Measurements from ENCODE around the gene PDE6B.
"Not testable (repeated sequence)": the region's sequence is repeated elsewhere in the genome, so short reads cannot be mapped to it uniquely, and the experiment has no call there.

The PDE6B gene

DNA sequence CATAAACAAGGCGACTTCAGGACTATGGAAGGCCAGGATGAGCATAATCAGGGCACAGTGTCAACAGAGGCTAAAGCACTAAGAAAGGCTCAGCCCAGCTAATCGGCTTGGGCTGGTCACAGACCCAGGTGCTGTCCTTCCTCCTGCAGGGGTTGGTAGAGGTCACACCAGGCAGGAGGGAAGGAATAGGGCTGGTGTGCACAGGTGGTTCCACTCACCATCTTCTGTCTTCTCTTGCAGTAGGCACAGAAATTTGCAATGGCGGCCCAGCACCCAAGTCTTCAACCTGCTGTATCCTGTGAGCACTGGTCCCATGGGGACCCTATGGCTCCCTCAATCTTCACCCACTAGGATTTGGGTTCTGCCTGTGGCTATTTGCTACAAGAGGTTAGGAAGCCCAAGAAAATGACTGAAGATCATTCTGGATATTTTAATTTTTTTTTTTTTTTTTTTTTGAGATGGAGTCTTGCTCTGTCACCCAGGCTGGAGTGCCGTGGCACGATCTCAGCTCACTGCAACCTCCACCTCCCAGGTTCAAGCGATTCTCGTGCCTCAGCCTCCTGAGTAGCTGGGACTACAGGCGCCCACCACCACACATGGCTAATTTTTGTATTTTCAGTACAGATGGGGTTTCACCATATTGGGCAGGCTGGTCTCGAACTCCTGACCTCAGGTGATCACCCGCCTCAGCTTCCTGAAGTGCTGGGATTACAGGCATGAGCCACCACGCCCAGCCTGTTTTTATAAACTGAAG, 44.6 kb downstream of the PDE6B start:
- not testable (repeated sequence) for DNase-seq (ENCODE audit: low spot score)

DNA sequence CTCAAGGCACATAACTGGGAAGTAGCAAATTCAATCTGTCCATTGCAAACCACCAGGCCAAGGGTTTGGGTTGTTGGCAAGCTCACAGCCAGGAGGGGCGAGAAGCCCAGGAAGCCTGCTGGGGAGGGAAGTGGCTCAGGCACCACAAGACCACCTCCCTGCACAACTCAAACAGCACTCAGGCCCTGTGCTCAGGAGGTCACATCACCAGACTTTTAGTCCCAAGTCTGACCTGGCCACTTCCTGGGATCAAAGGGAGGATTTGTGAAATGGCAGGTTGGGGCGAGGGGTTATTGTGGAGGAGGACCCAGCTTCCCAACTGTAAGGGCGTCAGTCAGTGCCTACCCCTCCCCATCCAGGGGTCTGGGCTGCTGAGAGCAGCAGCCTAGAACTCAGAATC, 46.4 kb downstream of the PDE6B start:
- no peak for DNase-seq (ENCODE audit: low spot score)

DNA sequence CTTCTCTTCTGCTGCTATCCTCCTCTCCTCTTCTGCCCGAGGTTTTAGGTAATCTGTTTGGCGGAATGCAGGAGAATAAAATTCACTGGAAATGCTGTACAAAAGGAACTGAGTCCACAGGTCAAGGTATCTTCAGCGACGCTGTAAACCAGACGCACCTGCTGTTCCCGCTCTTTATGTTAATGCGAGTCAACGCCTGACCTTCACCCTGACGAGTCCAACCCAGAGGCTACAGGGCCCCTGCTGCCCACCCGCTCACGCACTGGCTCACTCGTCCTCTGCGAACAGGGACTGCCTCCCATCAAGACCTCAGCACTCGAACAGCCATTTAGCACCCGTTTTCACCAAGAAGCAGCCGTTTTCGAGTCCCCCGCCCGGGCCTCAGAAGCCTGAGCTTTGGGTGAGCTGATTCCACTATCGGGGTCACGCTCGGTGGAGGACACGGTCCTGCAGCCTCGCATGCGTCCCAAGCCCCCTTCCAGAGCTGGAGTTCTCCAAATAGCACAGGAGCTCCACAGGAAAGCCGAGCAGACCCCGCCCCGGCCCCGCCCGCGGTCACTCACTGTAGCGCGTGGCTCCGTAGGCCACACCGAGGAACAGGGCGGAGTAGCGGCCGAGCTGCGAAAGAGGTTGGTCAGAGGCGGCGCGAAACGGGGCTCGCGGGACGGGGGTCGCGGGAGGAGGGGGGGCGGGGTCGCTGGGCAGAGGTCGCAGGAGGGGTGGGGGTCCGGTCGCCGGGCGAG, 48.1 kb downstream of the PDE6B start:
- DNase-seq (ENCODE audit: low spot score) = peak; percentile 61

DNA sequence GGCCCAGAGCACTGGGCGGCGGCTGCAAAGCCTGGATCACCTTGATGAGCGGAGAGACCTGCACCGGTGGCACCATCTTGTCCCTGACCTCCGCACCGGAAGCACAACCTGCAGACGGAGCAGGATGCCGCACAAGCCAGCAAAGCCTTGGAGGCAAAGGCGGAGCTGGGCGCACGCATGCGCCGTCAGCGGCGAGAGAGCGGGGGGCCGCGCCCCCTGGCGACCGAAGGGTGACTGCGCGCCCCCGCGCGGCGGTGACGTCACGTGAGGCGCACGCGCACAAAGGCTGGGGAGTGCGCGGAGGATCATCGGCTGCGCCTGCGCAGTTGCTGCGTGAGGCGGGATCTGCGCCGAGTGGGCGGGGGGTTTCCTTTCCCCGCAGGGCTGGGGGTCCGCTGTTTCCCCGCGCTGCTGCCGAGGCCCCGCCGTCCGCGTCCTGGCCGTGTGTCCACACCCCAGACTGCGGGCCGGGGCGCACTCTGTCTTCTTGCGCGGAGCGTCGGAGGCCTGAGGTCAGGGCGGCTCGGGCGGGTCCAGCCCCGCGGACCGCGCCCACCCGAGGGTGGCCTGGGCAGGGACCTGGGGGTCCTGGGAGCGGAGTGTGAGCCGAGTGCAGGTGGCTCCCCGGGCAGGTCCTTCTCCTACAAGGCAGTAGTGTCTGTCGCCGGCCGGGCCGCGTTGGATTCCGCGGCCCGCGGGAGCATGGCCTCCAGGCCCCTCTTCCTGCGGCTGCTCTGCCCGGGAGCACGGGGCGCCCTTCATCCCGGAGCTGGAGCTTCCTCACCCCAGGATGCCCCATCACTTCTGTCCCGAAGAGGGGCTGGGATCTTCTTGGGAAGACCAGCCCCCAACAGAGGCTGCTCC, 49.0 kb downstream of the PDE6B start, which contains the start of the genes ATP5ME and MYL5:
Gene ATP5ME, minus strand, starts transcription at position 105 of the 864 bp plus-strand sequence. Its CDS starts 29 bp downstream, at position 76.
Gene MYL5, plus strand, starts transcription at position 371 of the 864 bp plus-strand sequence. CDS start 3,485 bp downstream, outside the sequence.
- peak; percentile 100 for DNase-seq (ENCODE audit: low spot score)

DNA sequence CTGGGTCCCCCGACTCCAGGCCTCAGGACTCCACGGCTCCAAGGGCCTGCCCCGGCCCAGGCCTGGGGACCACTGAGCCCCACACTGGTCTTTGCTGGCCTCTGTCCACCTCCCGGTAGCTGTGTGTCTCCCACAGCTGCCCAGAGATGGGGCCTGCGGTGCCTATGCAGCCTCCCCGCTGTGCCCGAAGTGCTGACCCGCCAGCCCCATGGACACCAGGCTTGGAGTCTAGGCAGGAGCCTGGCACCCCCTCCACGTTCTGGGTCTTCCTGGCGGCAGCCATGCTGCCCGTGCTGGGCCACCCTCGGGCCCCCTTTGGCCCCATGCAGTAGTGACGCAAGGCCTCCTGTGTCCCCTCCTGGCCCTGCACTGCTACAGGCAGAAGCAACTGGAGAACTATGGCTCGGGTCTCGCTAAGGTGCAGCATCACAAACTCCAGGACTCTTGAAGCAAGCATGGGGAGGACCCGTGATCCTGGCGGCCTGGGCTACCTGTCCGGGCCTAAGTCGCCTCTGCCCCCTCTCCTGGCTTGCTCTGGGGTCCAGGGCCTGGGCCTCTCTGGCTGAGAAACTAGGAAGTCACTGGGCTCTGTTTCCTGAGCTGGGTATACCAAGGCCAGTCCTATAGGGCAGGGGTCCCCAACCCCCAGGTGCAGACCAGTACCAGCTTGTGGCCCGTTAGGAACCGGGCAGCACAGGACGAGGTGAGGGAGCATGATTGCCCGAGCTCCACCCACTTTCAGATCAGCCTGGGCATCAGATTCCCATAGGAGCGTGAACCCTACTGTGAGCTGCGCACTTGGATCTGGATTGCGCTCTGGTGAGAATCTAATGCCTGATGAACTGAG, 49.9 kb downstream of the PDE6B start:
- no peak for DNase-seq (ENCODE audit: low spot score)

DNA sequence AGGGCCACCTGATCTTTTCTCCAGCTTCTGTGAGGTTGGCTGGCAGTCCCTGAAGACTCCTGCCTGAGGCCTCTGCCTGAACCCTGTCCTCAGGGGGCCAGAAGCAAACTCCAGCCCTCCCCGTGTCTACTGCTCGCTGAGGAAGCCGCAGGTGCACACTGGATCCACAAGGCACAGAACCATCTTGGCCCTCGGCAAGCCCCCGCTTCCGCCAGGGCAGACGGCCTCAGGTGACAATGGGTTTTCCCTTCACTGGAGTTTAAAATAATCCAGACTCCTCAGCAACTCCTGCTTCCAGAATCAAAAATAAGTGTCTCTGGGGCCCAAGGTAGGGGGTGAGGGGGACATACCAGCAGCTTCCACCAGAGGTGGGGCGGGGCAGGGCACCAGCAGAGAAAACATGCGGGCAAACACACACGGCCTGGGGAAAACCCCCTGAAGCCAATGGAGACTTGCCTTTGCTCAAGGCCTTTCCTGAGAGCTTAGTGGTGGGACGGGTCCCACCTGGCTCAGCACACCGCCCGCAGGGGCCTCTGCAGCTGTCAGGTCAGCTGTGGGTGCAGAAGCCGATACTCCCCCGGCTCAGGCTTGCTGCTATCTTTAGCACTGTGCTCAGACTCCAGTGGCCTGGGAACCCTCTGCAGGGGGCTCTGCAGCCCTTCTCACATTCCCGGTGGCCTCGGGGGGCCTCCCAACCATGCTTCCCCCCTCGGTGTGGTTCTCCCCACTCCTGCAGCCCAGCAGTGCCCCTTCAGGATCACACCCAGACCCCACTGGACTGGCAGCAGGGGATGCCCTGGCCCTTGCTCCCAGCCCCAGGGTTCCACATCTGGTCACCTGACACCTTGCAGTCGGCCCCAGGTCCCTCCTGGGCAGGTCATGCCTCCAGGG, 50.9 kb downstream of the PDE6B start:
- no peak for DNase-seq (ENCODE audit: low spot score)

DNA sequence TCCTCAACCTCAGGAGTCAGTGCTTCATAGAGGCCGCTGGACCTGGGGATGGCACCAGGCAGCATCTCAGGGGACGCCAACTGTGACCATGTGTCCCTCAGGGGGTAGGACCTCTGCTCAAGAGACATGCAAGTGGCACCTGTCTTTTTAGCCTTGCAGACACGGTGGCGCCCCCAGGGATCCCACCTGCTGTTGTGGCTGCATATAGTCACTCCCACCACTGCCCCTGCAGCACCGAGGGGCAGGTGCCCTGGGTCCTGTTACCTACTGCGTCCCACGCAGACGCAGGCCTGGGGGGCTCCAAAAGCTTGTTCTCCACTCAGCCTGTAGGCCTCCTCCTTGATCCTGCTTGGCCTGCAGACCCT, 51.5 kb downstream of the PDE6B start:
- no peak for DNase-seq (ENCODE audit: low spot score)

DNA sequence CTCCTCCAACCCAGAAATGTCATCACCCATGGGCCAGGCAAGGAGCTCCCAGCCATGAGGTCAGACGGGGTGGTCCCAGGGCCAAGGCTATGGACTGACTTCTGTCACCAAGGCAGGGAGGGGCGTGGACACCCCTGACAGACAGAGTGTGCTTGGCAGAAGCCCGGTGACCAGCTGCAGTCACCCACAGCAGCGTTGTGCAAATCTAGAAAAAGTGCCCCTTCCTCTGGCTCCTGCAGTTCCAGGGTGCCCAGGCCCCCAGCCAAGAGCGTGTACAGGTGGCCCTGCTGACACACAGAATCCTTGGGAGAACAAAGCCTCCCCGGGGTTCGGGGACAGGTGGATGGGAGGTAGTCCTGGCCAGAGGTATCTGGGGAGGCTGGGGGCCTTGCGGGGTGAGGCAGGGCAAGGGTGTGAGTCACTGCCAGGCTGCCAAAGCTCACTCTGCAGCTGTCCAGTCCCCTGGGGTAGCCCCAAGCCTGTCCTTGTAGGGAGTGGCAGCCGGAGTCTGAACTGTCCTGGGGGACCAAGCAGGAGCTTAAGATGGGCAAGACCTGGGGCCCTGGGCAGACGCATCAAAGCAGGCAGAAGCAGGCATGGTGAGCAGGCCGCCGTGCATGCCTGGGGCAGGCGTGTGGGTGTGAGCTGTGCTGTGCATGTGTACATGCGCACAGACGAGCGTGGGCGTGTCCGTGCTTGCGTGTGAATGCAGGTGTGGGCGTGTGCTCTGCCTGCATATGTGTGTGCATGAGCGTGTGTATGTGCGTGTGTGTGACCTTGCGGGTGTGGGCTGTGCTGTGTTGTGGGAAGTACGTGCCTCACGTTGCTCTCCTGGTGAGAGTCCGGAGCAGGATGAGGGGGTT, 52.3 kb downstream of the PDE6B start:
- no peak for DNase-seq (ENCODE audit: low spot score)

DNA sequence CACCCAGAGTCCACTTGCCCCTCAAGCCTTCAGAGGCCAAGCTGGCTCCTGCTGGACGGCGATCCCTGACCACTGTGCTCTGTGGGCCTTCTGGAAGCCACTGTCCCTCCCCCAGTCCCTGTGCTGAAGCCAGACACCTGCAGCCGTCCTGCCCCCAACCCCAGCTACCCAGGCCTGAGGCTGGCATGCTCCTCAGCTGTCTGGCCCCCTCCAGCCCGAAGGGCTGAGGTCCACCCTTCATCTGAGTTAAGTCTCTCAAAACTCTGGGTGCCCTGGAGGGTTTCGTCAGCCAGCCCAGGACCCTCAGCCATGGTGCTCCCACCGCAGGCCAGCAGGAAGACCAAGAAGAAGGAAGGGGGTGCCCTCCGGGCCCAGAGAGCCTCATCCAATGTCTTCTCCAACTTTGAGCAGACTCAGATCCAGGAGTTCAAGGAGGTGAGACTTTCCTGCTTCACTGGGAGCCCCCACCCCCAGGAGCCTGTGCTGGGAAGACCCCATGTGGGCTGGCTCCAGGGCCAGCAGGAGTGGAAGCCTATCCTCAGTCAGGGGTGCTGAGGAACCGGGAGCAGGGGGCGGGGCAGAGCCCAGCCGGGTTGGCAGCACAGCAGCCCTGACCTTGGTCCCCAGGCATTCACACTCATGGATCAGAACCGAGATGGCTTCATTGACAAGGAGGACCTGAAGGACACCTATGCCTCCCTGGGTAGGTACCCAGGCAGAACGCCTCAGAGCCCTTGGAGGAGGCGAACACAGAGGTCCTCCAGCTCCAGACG, 53.1 kb downstream of the PDE6B start:
- no peak for DNase-seq (ENCODE audit: low spot score)

DNA sequence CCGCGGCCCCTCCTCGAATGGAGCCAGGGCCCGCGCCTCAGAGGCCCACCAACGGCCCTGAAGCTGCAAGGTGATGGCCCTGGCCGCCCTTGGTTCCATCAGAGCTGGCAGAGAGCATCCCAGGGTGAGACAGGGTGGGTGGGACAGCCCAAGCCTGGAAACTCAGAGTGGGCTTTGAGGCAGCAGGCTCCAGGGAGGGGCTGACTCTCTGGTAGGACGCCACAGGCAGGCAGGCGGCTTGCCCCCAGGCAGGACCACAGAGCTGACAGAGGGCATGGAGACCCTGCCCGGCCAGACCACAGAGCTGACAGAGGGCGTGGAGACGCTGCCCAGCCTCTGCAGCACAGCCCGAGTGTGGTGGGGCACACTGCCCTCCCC, 53.7 kb downstream of the PDE6B start:
- DNase-seq (ENCODE audit: low spot score) = no peak

DNA sequence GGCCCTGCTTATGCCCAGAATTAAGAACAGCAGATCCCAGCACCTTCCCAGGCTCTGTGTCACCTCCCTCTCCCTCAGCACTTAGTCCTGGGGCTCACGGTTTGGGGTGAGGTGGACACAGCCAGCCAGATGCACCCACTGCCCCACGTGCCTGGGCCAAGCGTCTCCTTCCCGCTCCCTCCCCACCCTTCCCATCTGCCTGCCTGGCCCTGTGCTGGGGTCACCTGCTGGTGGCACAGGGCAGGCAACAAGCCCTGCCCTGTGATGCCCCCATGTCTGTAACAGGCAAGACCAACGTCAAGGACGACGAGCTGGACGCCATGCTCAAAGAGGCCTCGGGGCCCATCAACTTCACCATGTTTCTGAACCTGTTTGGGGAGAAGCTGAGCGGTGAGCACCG, 54.3 kb downstream of the PDE6B start:
- no peak for DNase-seq (ENCODE audit: low spot score)

DNA sequence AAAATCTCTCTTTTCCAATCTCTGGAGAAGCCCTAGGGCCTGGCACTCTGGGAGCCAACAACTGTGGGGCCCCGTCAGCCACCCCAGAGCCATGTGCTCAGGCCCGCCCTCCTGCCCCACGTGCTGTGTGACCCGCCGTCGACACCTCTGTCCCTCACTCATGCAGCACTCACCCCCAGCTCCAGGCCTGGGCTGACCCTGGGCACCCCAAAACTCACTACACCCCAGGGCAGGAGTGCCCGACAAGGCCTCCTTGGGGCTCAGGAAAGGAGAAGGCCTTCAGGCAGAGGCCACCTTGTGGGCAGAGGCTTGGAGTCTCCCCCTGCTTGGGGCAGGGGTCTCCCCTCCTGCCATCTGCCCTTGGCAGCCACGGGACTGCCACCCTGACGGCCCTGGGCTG, 54.7 kb downstream of the PDE6B start:
- DNase-seq (ENCODE audit: low spot score) = no peak

DNA sequence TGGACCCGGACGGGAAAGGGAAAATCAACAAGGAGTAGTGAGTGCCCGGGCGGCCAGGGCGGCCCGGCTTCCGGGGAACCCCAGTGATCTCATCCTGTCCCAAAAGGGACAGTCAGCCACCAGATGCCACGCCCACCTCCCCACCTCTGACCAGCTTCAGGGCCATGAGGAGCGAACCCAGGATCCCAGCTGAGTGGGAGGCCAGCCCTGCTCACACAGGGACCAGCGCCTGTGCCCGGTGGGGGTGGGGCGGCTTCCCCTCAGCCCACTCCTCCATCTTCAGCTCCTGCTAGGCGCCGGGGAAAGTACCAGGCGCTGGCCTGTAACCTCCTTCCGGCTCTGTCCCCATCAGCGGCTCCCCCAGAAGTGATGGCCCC, 55.2 kb downstream of the PDE6B start:
- DNase-seq (ENCODE audit: low spot score) = peak; percentile 80

DNA sequence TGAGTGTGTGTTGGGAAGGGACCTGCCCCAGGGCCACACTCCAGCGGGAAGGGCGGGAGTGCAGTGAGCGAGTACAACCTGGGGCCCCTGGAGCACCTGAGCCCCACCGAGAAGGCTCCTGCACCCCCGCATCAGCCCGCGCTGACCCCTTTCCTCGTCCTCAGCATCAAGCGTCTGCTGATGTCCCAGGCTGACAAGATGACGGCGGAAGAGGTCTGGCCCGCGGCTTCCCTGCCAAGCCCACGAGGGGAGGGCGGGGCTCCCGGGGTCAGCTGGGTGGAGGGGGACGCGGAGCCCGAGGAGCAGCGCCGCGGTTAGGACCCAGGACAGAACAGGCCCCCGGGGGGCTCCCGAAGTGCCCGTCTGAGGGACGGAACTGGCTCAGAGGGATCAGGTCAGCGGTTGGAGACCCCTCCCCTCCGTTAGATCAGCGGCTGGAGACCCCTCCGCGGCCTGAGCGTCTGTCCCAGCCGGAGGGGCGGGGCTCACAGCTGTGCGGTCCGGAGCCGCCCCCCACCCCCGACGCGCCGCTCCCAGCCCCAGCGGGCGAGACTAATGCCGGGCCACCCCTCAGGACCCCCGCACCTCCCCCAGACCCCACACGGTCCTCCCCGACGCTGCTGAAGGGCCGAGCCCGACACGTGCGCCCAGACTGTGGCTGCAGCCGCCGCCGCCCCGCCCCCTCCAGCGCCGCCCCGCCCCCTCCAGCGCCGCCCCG, 55.7 kb downstream of the PDE6B start:
- peak; percentile 74 for DNase-seq (ENCODE audit: low spot score)

DNA sequence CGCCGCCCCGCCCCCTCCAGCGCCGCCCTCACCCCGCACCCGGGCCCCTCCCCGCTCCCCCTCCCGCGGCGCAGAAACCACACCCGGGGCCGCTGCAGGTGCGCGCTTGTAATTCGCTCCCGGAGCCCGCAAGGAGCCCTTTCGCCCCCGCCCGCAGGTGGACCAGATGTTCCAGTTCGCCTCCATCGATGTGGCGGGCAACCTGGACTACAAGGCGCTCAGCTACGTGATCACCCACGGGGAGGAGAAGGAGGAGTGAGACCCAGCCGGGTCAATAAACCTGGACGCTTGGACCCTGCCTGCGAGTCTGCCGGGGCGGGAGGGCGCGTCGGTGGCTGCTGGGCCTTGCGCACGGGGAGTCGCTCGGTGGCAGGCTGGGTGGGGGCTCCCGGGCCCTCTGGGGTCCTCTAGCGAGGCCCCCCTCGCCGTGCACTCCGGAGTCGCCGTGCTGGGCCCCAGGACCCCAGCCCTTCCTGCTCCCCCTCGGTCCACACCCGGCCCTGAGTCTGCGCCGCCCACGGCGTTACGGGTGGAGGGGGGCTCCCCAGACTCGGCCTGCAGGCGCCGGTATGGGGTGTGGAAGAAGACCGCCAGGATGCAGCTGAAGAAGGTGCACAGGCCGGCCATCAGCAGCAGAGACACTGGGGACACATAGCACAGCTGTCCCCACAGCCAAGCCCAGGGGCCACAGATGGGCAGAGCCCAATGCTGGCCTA, 56.5 kb downstream of the PDE6B start:
- DNase-seq (ENCODE audit: low spot score) = no peak

DNA sequence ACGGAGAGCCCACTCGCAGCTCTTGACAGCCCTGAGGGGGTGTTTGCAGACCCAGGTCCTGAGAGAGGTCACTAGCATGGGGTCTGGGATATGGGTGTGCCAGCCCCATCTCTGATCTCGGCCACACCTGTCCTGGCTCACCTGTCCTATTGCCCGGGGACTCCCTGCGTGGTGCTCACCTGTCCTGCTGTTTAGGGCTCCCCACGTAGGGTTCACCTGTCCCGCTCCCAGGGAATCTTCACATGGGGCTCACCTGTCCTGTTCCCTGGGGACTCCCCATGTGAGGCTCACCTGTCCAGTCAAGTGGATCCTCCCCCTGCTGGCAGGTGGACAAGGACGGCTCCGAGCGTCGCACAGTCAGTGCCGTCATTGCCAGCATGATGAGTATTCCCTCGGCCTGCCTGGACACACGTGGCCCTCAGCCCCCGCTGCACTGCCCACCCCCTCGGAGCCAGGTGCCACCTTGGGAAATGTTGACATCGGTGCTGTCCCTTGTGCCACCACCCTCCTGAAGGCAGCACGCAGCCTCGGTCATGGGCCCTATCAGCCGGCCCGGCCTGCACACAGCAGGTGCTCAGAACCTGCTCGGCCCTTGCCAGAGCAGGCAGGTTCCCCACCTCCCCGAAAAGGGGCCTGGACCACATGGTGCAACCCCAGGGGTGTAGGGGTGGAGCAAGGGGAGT, 57.3 kb downstream of the PDE6B start:
- DNase-seq (ENCODE audit: low spot score) = no peak

Measured in hepatic stellate cell (primary cell).